GM23248 (cell line): ENCODE results near the gene GALNT12. TPM values are rescaled to one million over a fixed set of nuclear protein-coding genes. Genes with fewer than 3 reads are reported as not detected.

Experiments used
- DNase-seq: peaks from one replicate; pipeline ENCODE4 v3.0.0-alpha.2; 2015
- H2AFZ ChIP-seq: fragments of 200-600 bp; sonication (generic); 2 replicates; pipeline ENCODE4 v1.6.1; 2016; ENCODE audit warnings: antibody characterized with exemption
- H3F3A ChIP-seq: fragments of 200-600 bp; sonication (generic); 2 replicates; pipeline ENCODE4 v1.6.1; 2016; ENCODE audit warnings: mild to moderate bottlenecking, antibody characterized with exemption, mixed run types; ENCODE audit not compliant: insufficient read depth
- H3K27ac ChIP-seq: fragments of 200-600 bp; sonication (generic); 2 replicates; pipeline ENCODE4 v1.5.1; 2016; ENCODE audit warnings: mild to moderate bottlenecking
- H3K27me3 ChIP-seq: fragments of 200-600 bp; sonication (generic); replicated peaks from 2 replicates; pipeline ENCODE4 v1.6.1; 2016; ENCODE audit warnings: mild to moderate bottlenecking; ENCODE audit not compliant: insufficient read depth
- H3K36me3 ChIP-seq: fragments of 200-600 bp; sonication (generic); 2 replicates; pipeline ENCODE4 v1.6.1; 2016; ENCODE audit warnings: low read depth, mild to moderate bottlenecking
- H3K4me1 ChIP-seq: fragments of 200-600 bp; sonication (generic); 2 replicates; pipeline ENCODE4 v1.6.1; 2016; ENCODE audit warnings: mild to moderate bottlenecking; ENCODE audit not compliant: insufficient read depth
- H3K4me2 ChIP-seq: fragments of 200-600 bp; sonication (generic); one replicate; pipeline ENCODE4 v1.6.1; 2016; ENCODE audit warnings: mild to moderate bottlenecking; ENCODE audit not compliant: unreplicated experiment
- H3K4me3 ChIP-seq: fragments of 200-600 bp; sonication (generic); 2 replicates; pipeline ENCODE4 v1.5.1; 2016; ENCODE audit warnings: mild to moderate bottlenecking
- H3K79me2 ChIP-seq: fragments of 200-600 bp; sonication (generic); 2 replicates; pipeline ENCODE4 v1.6.1; 2016; ENCODE audit warnings: mild to moderate bottlenecking; ENCODE audit not compliant: insufficient read depth
- H3K9ac ChIP-seq: fragments of 200-600 bp; sonication (generic); 2 replicates; pipeline ENCODE4 v1.6.1; 2016; ENCODE audit warnings: mild to moderate bottlenecking
- H3K9me2 ChIP-seq: fragments of 200-600 bp; sonication (generic); 2 replicates; pipeline ENCODE4 v1.6.1; 2016; ENCODE audit warnings: mixed run types, mild to moderate bottlenecking, moderate library complexity; ENCODE audit not compliant: insufficient read depth
- H3K9me3 ChIP-seq: fragments of 200-600 bp; sonication (generic); one replicate; pipeline ENCODE4 v1.6.1; 2017; ENCODE audit warnings: low read depth
- H4K20me1 ChIP-seq: fragments of 200-600 bp; sonication (generic); 2 replicates; pipeline ENCODE4 v1.6.0; 2016; ENCODE audit not compliant: insufficient read depth
- EZH2 ChIP-seq: fragments of 200-600 bp; sonication (generic); IDR thresholded peaks from 2 replicates; pipeline ENCODE4 v1.6.1; 2018; ENCODE audit warnings: antibody characterized with exemption, mild to moderate bottlenecking; ENCODE audit not compliant: insufficient read depth, poor library complexity, severe bottlenecking
- EZH2phosphoT487 ChIP-seq: fragments of 200-600 bp; sonication (generic); IDR thresholded peaks from 2 replicates; pipeline ENCODE4 v1.6.1; 2018; ENCODE audit warnings: antibody characterized with exemption, moderate library complexity, mild to moderate bottlenecking, low read depth; ENCODE audit not compliant: insufficient read depth
- WGBS, 2 experiments: methylation state at CpG; one replicate each; pipeline ENCODE4 v1.1.6; 2015 to 2017; ENCODE audit warnings: low lambda C conversion rate in 2 of 2, low coverage in 1 of 2; ENCODE audit errors: missing lambda C conversion rate in 2 of 2; 5-methylcytosine and 5-hydroxymethylcytosine counted together
- in situ Hi-C: fragments of 300-500 bp; cut with MboI; formaldehyde crosslinking; loops from 2 replicates; pipeline ENCODE4 v1.15.0; 2020
- polyA plus RNA-seq: library from polyadenylated mRNA; unstranded; fragments of >200 nt; fragmentation: Nextera tagmentation; extraction: Ambion mirVana; gene quantifications from 2 replicates; pipeline ENCODE4 v1.2.1, GENCODE V29; 2016
- total RNA-seq: library from RNA; depleted of rRNA; stranded (reverse); fragments of >200 nt; shearing (Covaris generic); gene quantifications from 2 replicates; pipeline ENCODE4 v1.2.3, GENCODE V29; 2014

Gene GALNT12
- total and polyA plus RNA-seq, 2 experiments from 2014 or later: 0.74 to 10.1 TPM

- WGBS, 2 experiments: 95% methylated on average over 8 of the region's 8 CpGs
- in situ Hi-C loops: no loop called here
Observed at GRCh38 chr9:98869078-98869745, 61.7 kb downstream of the GALNT12 start.

DNA sequence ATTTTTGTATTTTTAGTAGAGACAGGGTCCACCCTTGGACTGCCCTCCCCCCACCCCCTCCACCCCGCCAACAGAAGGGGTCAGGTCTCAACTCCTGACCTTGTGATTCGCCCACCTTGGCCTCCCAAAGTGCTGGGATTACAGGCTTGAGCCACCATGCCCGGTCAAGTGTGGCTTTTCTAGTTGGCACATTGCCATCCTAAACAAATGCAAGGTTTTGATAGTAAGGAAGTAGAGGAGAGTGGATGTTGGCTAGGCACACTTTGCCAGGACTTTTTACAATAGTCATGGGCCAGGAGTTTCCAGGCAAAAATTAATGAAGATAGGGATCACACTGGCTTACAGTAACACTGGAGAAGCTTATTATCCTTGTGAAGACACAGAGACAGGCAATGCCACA is 62.4 kb downstream of the GALNT12 start:
- Histone ChIP-seq H4K20me1 (no peaks in the 10 kb centered on the region), H3K4me2 (no peak overlapping the region), H3K9ac (no peak overlapping the region), H3K27me3 (no peaks in the 10 kb centered on the region), H3K9me2 (no peaks in the 10 kb centered on the region), H3K27ac (no peak overlapping the region), H2AFZ (no peak overlapping the region), H3F3A (peaks cover 6% of the 10 kb centered on the region), H3K4me3 (no peak overlapping the region), H3K9me3 (no peaks in the 10 kb centered on the region), H3K79me2 (no peaks in the 10 kb centered on the region), H3K36me3 (no peaks in the 10 kb centered on the region), H3K4me1 (peaks cover 38% of the 10 kb centered on the region)
- in situ Hi-C loops: no loop called here
- WGBS, 2 experiments: 77 to 95% methylated on average over 2 to 3 of the region's 3 CpGs
- no peak for TF ChIP-seq EZH2
- no peak for TF ChIP-seq EZH2phosphoT487
- DNase-seq: no peak

More at GRCh38 chr9:98869078-98869745, 61.7 kb downstream of the GALNT12 start:
- Histone ChIP-seq H3K36me3 (no peaks in the 10 kb centered on the region), H3F3A (peaks cover 6% of the 10 kb centered on the region), H3K27ac (no peak overlapping the region), H3K9me2 (no peaks in the 10 kb centered on the region), H4K20me1 (no peaks in the 10 kb centered on the region), H2AFZ (no peak overlapping the region), H3K27me3 (no peaks in the 10 kb centered on the region), H3K4me2 (no peak overlapping the region), H3K4me3 (no peak overlapping the region), H3K79me2 (no peaks in the 10 kb centered on the region), H3K4me1 (peaks cover 40% of the 10 kb centered on the region), H3K9ac (no peak overlapping the region), H3K9me3 (no peaks in the 10 kb centered on the region)
- no peak for TF ChIP-seq EZH2
- no peak for TF ChIP-seq EZH2phosphoT487
- no peak for DNase-seq

GRCh38 chr9:98870782-98871557 is 63.5 kb downstream of the GALNT12 start:
- H3K36me3 ChIP-seq: no peaks in the 10 kb centered on the region
- no peaks in the 10 kb centered on the region for H3K9me3 ChIP-seq
- no peak overlapping the region for H2AFZ ChIP-seq
- DNase-seq: no peak
- no peak overlapping the region for H3K4me3 ChIP-seq
- TF ChIP-seq EZH2 (no peak), EZH2phosphoT487 (no peak)
- H3K9ac ChIP-seq: no peak overlapping the region
- no peaks in the 10 kb centered on the region for H3K9me2 ChIP-seq
- no peaks in the 10 kb centered on the region for H3K79me2 ChIP-seq
- H4K20me1 ChIP-seq: no peaks in the 10 kb centered on the region
- H3F3A ChIP-seq: peaks cover 6% of the 10 kb centered on the region
- H3K4me1 ChIP-seq: peaks cover 36% of the 10 kb centered on the region
- WGBS, 2 experiments: 91 to 97% methylated on average over 5 of the region's 5 CpGs
- H3K4me2 ChIP-seq: no peak overlapping the region
- H3K27me3 ChIP-seq: no peaks in the 10 kb centered on the region
- in situ Hi-C loops: no loop called here
- no peak overlapping the region for H3K27ac ChIP-seq

GRCh38 chr9:98871558-98872065 is 64.1 kb downstream of the GALNT12 start:
- H3K27me3 ChIP-seq: no peaks in the 10 kb centered on the region
- TF ChIP-seq EZH2: no peak
- no peak for TF ChIP-seq EZH2phosphoT487
- H3F3A ChIP-seq: peaks cover 6% of the 10 kb centered on the region
- no peaks in the 10 kb centered on the region for H3K9me3 ChIP-seq
- no peaks in the 10 kb centered on the region for H3K9me2 ChIP-seq
- no peaks in the 10 kb centered on the region for H4K20me1 ChIP-seq
- no peak overlapping the region for H3K27ac ChIP-seq
- peaks cover 30% of the 10 kb centered on the region for H3K4me1 ChIP-seq
- DNase-seq: no peak
- H3K4me2 ChIP-seq: no peak overlapping the region
- H2AFZ ChIP-seq: no peak overlapping the region
- in situ Hi-C loops: no loop called here
- no peaks in the 10 kb centered on the region for H3K79me2 ChIP-seq
- H3K9ac ChIP-seq: no peak overlapping the region
- no peak overlapping the region for H3K4me3 ChIP-seq
- no peaks in the 10 kb centered on the region for H3K36me3 ChIP-seq
- WGBS, 2 experiments: 93 to 95% methylated on average over 9 of the region's 9 CpGs
